DND-41 (cell line): ENCODE results near the gene DOK4.

Source experiments
- ATAC-seq: fragments of 200-7000 bp; cut with Tn5 transposase; 3 replicates; pipeline ENCODE4 v1.9.1; 2021; ENCODE audit warnings: low read depth; ENCODE audit not compliant: insufficient read depth
- DNase-seq: peaks from one replicate; pipeline ENCODE4 v3.0.0-alpha.2; 2020
- H2AFZ ChIP-seq: 2 replicates; pipeline ENCODE4 v1.6.0; 2012; ENCODE audit warnings: low read depth, low read length
- H3K27ac ChIP-seq: 2 replicates; pipeline ENCODE4 v1.5.1; 2012; ENCODE audit warnings: low read length, inconsistent platforms
- H3K27me3 ChIP-seq: fragments of 200-600 bp; sonication (generic); 2 replicates; pipeline ENCODE4 v1.6.0; 2012; ENCODE audit warnings: low read length, mild to moderate bottlenecking, inconsistent platforms; ENCODE audit not compliant: insufficient read depth, poor library complexity
- H3K36me3 ChIP-seq: 2 replicates; pipeline ENCODE4 v1.5.1; 2012; ENCODE audit warnings: low read length, inconsistent platforms; ENCODE audit not compliant: insufficient read depth
- H3K4me1 ChIP-seq: 2 replicates; pipeline ENCODE4 v1.5.1; 2012; ENCODE audit warnings: mild to moderate bottlenecking, low read length; ENCODE audit not compliant: insufficient read depth
- H3K4me2 ChIP-seq: 2 replicates; pipeline ENCODE4 v1.6.0; 2012; ENCODE audit warnings: mild to moderate bottlenecking, moderate library complexity, low read length, inconsistent platforms; ENCODE audit not compliant: insufficient read depth
- H3K4me3 ChIP-seq, 2 experiments: fragments of 200-600 bp in 1 of 2; shearing (Covaris generic) in 1 of 2; 2 replicates each; pipeline ENCODE4 v1.5.1; 2012 to 2016; ENCODE audit warnings: inconsistent platforms in 2 of 2, low read length in 2 of 2, mild to moderate bottlenecking in 2 of 2, low read depth in 1 of 2, moderate library complexity in 1 of 2
- H3K79me2 ChIP-seq: 2 replicates; pipeline ENCODE4 v1.6.0; 2012; ENCODE audit warnings: low read length, inconsistent platforms; ENCODE audit not compliant: insufficient read depth
- H3K9ac ChIP-seq: 2 replicates; pipeline ENCODE4 v1.6.0; 2012; ENCODE audit warnings: low read depth, mild to moderate bottlenecking, inconsistent platforms, low read length, moderate library complexity
- H3K9me3 ChIP-seq: 2 replicates; pipeline ENCODE4 v1.5.1; 2012; ENCODE audit warnings: low read length, moderate library complexity, mild to moderate bottlenecking, inconsistent platforms; ENCODE audit not compliant: insufficient read depth, severe bottlenecking
- H4K20me1 ChIP-seq: 2 replicates; pipeline ENCODE4 v1.6.0; 2012; ENCODE audit warnings: low read length; ENCODE audit not compliant: insufficient read depth
- EZH2 ChIP-seq: IDR thresholded peaks from 3 replicates; pipeline ENCODE4 v1.6.1; 2012; ENCODE audit warnings: borderline replicate concordance, low read depth, mild to moderate bottlenecking, moderate library complexity, low read length, inconsistent platforms; ENCODE audit not compliant: severe bottlenecking
- TF ChIP-seq, protein P1 (sequence below): IDR thresholded peaks from 2 replicates; pipeline ENCODE4 v1.5.1; 2012; ENCODE audit warnings: borderline replicate concordance, low read length, moderate library complexity, mild to moderate bottlenecking; ENCODE audit not compliant: poor library complexity, severe bottlenecking; ENCODE audit errors: extremely low read depth

DOK4 gene

DNA sequence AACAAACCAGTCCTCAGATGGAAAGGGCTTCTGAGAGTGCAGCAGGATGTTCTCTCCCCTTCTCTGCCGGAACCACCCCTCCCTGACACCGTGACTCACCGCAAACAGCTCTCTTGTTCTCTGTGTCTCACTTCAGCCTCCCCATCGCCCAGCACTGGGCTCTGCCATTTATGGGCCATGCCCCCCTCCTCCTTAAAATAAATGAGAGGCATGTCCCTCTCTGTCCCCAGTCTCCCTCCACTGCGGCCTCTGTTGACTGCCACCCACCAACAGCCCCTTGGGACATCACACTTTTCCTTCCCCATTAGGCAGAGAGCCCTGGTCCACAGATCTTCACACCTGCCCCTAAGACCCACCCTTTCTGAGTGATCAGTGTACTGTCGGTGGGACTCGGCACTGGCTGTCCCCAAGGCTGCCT is 43.8 kb upstream of the DOK4 start:
- Histone ChIP-seq H3K9me3 (no peaks in the 10 kb centered on the region), H3K4me1 (peaks cover 30% of the 10 kb centered on the region), H3K36me3 (no peaks in the 10 kb centered on the region), H2AFZ (no peak overlapping the region), H3K4me2 (no peak overlapping the region), H4K20me1 (peaks cover 4% of the 10 kb centered on the region), H3K27ac (no peak overlapping the region), H3K9ac (no peak overlapping the region), H3K27me3 (no peaks in the 10 kb centered on the region), H3K79me2 (no peaks in the 10 kb centered on the region), H3K4me3 (no peak overlapping the region)
- DNase-seq, result peak; percentile 56
- TF ChIP-seq, protein P1, sequence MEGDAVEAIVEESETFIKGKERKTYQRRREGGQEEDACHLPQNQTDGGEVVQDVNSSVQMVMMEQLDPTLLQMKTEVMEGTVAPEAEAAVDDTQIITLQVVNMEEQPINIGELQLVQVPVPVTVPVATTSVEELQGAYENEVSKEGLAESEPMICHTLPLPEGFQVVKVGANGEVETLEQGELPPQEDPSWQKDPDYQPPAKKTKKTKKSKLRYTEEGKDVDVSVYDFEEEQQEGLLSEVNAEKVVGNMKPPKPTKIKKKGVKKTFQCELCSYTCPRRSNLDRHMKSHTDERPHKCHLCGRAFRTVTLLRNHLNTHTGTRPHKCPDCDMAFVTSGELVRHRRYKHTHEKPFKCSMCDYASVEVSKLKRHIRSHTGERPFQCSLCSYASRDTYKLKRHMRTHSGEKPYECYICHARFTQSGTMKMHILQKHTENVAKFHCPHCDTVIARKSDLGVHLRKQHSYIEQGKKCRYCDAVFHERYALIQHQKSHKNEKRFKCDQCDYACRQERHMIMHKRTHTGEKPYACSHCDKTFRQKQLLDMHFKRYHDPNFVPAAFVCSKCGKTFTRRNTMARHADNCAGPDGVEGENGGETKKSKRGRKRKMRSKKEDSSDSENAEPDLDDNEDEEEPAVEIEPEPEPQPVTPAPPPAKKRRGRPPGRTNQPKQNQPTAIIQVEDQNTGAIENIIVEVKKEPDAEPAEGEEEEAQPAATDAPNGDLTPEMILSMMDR, result no peak
- TF ChIP-seq EZH2, result no peak
- peak; percentile 62 for ATAC-seq

- Histone ChIP-seq H3K27ac (no peak overlapping the region), H3K4me1 (peaks cover 24% of the 10 kb centered on the region), H4K20me1 (peaks cover 4% of the 10 kb centered on the region), H3K9me3 (no peaks in the 10 kb centered on the region), H3K9ac (no peak overlapping the region), H2AFZ (no peak overlapping the region), H3K27me3 (no peaks in the 10 kb centered on the region), H3K79me2 (no peaks in the 10 kb centered on the region), H3K4me2 (no peak overlapping the region), H3K4me3 (no peak overlapping the region), H3K36me3 (no peaks in the 10 kb centered on the region)
- DNase-seq, result no peak
- ATAC-seq, result no peak
- TF ChIP-seq EZH2, result no peak
- TF ChIP-seq, protein P1, result no peak
These were observed 43.3 kb upstream of the DOK4 start for GRCh38 chr16:57529391-57530103.

DNA sequence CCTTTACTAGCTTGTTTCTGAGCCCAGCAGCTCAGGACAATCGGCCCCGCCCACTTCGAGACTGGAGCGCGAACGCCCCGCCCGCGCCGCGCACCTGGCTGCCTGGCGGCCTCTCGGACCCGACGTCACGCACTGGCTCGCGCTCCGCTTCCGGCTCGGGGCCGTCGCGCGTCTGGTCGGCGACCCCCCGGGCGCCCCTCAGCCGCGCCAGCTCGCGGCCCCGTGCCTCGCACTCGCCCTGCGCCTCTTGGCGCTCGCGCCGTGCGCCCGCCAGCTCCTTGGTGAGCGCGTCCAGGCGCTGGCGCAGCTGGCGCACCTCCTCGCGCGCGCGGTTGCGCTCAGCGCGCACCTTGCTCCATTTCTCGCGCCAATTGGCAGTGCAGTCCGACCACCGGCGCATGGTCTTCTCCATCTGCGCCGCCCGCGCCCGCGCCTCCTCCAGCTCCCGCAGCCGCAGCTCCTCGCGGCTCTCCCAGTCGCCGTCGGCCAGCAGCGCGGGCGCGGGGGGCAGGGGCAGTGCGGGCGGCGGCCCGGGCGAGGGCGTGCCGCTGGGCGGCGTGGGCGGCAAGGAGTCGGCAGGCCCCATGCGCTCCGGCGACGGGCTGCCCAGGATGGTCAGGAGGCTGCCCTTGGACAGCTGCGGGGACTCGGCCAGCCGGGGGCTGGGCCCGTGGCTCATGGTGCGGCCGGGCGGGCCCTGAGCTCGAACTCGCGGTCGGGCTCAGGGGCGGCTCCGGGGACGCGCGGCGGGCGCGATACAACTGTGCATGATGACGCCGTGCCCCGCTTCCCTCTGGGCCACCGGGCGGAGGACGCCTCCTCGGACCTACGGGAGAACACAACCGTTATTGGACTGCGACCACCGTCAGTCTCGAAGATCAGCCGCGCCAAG is 42.5 kb upstream of the DOK4 start:
- no peak overlapping the region for H3K4me2 ChIP-seq
- no peaks in the 10 kb centered on the region for H3K79me2 ChIP-seq
- no peak overlapping the region for H3K9ac ChIP-seq
- DNase-seq, result no peak
- H3K36me3 ChIP-seq, result no peaks in the 10 kb centered on the region
- H3K4me3 ChIP-seq, result no peak overlapping the region
- H3K27me3 ChIP-seq, result no peaks in the 10 kb centered on the region
- H3K27ac ChIP-seq, result no peak overlapping the region
- no peak for ATAC-seq
- H2AFZ ChIP-seq, result no peak overlapping the region
- no peaks in the 10 kb centered on the region for H3K9me3 ChIP-seq
- H3K4me1 ChIP-seq, result peaks cover 16% of the 10 kb centered on the region
- TF ChIP-seq EZH2, result no peak
- TF ChIP-seq, protein P1, result no peak
- H4K20me1 ChIP-seq, result peaks cover 4% of the 10 kb centered on the region
